Muscle layer of duodenum (tissue), 2 donors: ENCODE measurements around the gene DPYSL4.

Experiments used
- H3K27ac ChIP-seq: one replicate; pipeline ENCODE4 v1.7.0; 2013; ENCODE audit warnings: mild to moderate bottlenecking, low read length
- H3K27me3 ChIP-seq: one replicate; pipeline ENCODE4 v1.7.0; 2013; ENCODE audit warnings: low read depth, mild to moderate bottlenecking, control low read depth, low read length
- H3K36me3 ChIP-seq, 2 donors: one replicate each; pipeline ENCODE4 v1.7.0; 2013; ENCODE audit warnings: low read length in 2 of 2, control low read depth in 1 of 2, mild to moderate bottlenecking in 1 of 2; ENCODE audit not compliant: insufficient read depth in 2 of 2, control insufficient read depth in 1 of 2
- H3K4me1 ChIP-seq, 2 donors: one replicate each; pipeline ENCODE4 v1.7.0; 2013; ENCODE audit warnings: low read length in 2 of 2, mild to moderate bottlenecking in 2 of 2, control low read depth in 1 of 2, moderate library complexity in 1 of 2; ENCODE audit not compliant: insufficient read depth in 2 of 2, control insufficient read depth in 1 of 2
- H3K4me3 ChIP-seq, 2 donors: one replicate each; pipeline ENCODE4 v1.7.0; 2013; ENCODE audit warnings: low read length in 2 of 2, low read depth in 1 of 2, mild to moderate bottlenecking in 1 of 2
- H3K9me3 ChIP-seq, 2 donors: one replicate each; pipeline ENCODE4 v1.7.0; 2013; ENCODE audit warnings: low read length in 2 of 2, control low read depth in 1 of 2, mild to moderate bottlenecking in 1 of 2; ENCODE audit not compliant: control insufficient read depth in 1 of 2
- donor health status: healthy.

DPYSL4 gene

DNA sequence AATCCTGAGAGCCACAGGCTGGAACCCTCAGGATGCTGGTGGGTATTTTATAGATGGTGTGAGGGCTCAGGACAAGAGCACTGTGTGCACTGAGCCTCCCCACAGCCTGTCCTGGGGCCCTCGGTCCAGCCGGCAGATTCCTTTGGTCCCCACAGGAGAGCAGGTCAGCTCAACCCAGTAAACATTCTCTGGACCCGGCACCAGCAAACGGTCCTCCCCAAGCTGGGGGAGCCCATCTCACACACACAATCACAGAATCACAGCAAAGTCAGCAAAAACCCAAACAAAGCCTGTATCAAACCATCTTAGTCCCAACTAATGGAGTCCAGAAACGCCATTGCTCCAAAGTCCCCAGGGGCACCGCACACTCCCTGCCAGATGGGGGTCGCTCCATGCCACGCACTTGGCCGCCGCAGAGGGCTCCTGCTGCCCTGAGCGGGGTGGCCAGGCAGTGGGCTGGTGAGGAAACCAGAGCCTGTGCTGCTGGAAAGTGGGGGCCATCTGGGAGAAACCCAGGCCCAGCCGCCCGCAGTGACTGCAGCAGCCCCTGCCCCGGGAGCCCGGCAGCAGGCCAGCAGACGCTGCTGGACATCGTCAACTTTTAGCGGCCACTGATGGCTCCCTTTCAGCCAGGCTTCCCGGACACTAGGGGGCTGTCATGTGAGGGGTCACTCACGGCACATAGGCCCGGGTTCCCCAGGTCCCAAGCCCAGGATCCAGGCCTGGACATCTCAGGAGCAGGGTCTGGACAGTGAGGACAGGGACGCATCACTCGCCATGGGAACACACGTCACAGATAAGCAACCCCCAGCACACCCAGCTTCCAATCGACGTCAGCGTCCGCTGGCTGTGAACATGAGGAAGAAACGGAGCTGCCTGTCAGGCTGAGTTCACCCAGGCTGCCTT is 52.6 kb downstream of the DPYSL4 start:
- Histone ChIP-seq H3K27me3 (no peaks in the 10 kb centered on the region), H3K4me3 (no peak overlapping the region), H3K4me1 (peaks cover 0 to 4% of the 10 kb centered on the region in 2 donors), H3K36me3 (no peaks in the 10 kb centered on the region), H3K27ac (no peak overlapping the region), H3K9me3 (no peaks in the 10 kb centered on the region)

DNA sequence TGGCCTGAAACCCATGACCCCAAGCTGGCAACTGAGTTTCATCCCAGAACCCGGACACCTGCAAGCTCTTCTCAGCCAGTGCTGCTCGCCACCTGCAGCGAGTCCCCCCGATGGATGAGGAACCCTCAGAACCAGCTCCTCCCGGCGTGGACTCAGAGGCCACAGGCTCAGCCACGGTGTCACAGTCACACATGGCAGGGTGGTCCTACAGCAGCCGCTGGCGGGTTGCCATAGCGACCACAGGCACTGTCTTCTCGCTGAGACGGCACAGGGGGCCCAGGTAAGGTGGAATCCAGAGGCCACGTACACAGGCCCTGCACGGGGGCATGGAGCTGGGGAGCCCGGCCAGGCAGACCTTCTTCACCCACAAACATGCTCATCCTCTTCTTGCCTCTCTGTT is 53.4 kb downstream of the DPYSL4 start:
- Histone ChIP-seq H3K4me3 (no peak overlapping the region), H3K4me1 (peaks cover 0 to 4% of the 10 kb centered on the region in 2 donors), H3K27me3 (no peaks in the 10 kb centered on the region)

DNA sequence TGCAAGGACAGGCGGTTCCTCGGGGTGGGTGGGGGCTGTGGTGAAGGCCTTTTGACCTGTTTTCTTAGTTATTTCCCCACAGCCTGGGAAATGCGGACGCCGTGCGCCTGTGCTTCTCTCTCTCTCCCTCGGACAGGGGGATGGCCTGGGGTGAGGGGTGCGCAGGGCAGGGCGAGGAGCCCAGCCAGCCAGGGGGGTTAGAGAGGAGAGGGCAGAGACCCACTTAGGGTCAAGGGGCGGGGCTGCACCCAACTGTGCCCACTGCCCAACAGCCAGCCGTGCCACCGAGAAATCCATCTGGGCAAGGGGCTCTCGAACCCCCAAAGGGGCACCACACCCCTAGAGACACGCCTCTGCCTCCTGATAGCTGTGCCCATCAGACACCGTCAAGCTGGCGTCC is 53.8 kb downstream of the DPYSL4 start:
- no peaks in the 10 kb centered on the region for H3K9me3 ChIP-seq
- no peaks in the 10 kb centered on the region for H3K36me3 ChIP-seq
- peaks cover 0 to 4% of the 10 kb centered on the region in 2 donors for H3K4me1 ChIP-seq
- no peak overlapping the region for H3K4me3 ChIP-seq
- no peak overlapping the region for H3K27ac ChIP-seq
- H3K27me3 ChIP-seq, result no peaks in the 10 kb centered on the region

More for the DNA sequence above, 53.4 kb downstream of the DPYSL4 start:
- no peak overlapping the region for H3K27ac ChIP-seq
- H3K9me3 ChIP-seq, result no peaks in the 10 kb centered on the region
- H3K36me3 ChIP-seq, result no peaks in the 10 kb centered on the region

DNA sequence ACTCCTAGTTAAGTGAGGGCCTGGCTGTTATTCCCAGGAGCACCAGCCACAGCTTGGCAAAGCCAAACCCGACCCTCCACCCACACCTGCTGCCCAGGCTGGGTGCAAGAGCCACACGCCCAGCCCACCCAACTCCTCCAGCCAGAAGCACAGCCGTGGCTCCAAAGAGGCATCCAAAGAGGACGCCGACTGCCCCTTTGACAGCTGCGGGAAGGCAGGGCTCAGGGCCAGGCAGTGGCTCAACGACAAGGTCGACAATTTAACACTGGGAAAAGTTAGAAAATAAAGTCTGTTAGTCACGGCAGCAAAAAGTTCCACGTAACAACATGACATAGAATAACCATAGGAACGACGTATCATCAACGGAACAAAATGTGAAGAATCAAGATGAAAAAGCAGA is 54.3 kb downstream of the DPYSL4 start:
- no peaks in the 10 kb centered on the region for H3K9me3 ChIP-seq
- no peaks in the 10 kb centered on the region for H3K36me3 ChIP-seq
- H3K4me1 ChIP-seq, result peaks cover 0 to 4% of the 10 kb centered on the region in 2 donors
- no peak overlapping the region for H3K4me3 ChIP-seq
- no peak overlapping the region for H3K27ac ChIP-seq
- H3K27me3 ChIP-seq, result no peaks in the 10 kb centered on the region

DNA sequence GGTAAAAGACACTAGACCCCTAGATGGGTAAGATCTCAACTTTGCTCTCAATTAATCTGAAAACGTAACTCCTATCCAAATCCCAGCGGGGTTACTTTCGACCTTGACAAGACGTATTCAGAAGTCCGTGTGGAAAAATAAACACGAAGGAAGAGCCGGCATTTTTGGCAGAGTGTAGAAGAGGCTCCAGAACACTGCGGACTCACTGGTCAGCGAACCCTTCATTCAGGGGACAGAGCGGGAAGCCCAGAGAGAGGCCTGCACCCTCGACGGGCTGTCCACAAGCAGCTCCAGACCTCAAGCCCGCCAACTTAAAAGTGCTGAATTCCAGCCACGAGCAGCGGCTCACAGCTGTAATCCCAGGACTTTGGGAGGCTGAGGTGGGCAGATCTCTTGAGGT is 54.7 kb downstream of the DPYSL4 start:
- peaks cover 0 to 4% of the 10 kb centered on the region in 2 donors for H3K4me1 ChIP-seq
- no peaks in the 10 kb centered on the region for H3K36me3 ChIP-seq
- no peaks in the 10 kb centered on the region for H3K27me3 ChIP-seq
- H3K27ac ChIP-seq, result no peak overlapping the region
- no peaks in the 10 kb centered on the region for H3K9me3 ChIP-seq
- H3K4me3 ChIP-seq, result no peak overlapping the region

DNA sequence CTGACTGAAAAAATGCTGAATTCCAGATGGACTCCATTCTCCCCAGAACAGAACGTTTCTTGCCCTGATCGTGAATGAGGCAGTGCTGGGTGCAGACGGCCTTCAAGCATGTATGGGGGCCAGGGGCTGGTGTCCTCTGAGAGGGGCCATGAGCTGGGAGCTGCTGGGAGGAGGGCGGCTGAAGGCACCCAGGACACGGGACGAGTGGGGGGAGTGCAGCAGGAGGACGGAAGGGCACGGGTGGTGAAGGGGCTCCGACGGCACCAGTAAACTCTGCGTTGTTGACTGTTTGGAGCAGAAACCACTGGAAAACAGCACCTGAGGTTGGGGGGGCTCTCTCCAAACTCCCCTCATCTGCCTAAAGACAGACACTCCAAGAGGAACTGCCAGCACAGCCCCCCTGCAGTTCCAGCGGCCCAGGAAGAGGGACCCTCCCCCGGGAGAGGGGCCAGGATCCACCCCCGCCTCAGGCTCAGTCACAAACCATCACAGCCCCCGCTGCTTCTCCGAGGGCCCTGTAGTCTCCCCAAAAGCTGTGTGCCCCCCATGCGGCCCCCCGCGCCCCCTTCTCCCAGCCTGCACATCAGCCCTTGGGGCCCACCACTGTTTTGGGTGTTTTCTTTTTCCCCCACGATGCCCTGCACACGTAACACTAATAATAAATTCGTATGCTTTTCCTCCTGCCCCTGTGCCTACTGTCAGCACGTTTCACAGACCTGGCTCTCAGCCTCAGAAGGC is 55.5 kb downstream of the DPYSL4 start:
- Histone ChIP-seq H3K36me3 (no peaks in the 10 kb centered on the region), H3K4me3 (no peak overlapping the region), H3K9me3 (no peaks in the 10 kb centered on the region), H3K4me1 (peaks cover 0 to 4% of the 10 kb centered on the region in 2 donors), H3K27me3 (no peaks in the 10 kb centered on the region), H3K27ac (no peak overlapping the region)

DNA sequence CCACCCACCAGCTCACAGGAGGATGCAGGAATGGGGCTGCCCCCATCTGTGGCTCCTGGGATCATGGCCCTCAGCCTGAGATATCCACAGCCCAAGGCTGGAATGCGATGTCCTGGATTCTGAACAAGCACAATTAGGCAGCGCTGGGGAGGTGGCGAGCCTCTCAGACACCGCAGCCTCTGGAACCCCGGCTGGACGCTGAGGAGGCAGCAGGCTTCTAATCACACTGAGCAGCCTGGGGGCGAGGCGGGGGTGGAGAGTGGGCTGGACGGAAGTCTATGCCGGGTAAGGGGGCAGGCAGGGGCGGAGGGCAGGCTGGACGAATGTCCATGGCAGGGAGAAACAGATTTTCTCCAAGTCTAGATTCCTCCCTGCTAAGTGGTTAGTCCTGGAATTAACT is 56.4 kb downstream of the DPYSL4 start:
- Histone ChIP-seq H3K9me3 (no peaks in the 10 kb centered on the region), H3K4me1 (peaks cover 0 to 4% of the 10 kb centered on the region in 2 donors), H3K27me3 (no peaks in the 10 kb centered on the region), H3K36me3 (no peaks in the 10 kb centered on the region), H3K4me3 (no peak overlapping the region), H3K27ac (no peak overlapping the region)

DNA sequence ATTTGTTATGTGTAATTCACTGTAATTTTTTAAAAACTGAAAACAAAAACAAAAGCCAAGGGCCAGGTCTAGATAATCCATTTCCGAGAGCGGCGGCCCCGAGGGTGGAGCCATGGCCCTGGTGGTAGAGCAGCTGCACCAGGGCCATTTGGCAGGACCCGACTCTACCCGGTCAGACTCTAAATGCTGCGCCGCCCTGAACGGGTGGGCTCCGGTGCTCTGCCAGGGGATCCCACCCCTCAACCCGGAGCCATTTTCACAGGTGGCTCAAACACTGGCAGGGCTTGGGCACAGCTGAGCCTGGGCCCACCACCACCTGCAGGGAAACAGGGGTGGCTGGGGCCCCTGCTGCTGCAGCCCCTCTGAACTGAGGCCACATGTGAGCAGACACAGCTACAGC is 56.9 kb downstream of the DPYSL4 start:
- Histone ChIP-seq H3K27ac (no peak overlapping the region), H3K9me3 (no peaks in the 10 kb centered on the region), H3K27me3 (no peaks in the 10 kb centered on the region), H3K4me3 (no peak overlapping the region), H3K36me3 (no peaks in the 10 kb centered on the region), H3K4me1 (peaks cover 0 to 4% of the 10 kb centered on the region in 2 donors)

DNA sequence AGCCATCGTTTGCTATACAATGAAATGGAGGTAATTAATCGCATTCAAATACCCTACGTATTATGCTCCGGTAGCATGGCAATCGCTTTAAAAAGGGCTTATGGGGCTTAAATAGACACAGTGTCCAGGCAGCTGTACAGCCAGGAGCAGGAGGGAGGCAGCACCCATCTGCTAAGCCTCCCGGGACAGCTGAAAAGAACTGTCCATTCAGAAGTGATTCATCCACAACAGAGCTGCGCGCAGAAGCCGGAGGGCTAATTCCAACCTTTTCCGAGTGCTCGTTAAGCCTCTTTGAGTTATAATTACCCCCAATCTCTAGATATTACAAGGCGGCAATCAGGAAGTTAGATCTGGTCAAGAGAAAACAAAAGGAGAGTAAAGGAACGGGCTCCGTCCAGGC is 58.3 kb downstream of the DPYSL4 start:
- no peaks in the 10 kb centered on the region for H3K27me3 ChIP-seq
- H3K9me3 ChIP-seq, result no peaks in the 10 kb centered on the region
- no peak overlapping the region for H3K4me3 ChIP-seq
- no peak overlapping the region for H3K27ac ChIP-seq
- no peaks in the 10 kb centered on the region for H3K4me1 ChIP-seq
- no peaks in the 10 kb centered on the region for H3K36me3 ChIP-seq

DNA sequence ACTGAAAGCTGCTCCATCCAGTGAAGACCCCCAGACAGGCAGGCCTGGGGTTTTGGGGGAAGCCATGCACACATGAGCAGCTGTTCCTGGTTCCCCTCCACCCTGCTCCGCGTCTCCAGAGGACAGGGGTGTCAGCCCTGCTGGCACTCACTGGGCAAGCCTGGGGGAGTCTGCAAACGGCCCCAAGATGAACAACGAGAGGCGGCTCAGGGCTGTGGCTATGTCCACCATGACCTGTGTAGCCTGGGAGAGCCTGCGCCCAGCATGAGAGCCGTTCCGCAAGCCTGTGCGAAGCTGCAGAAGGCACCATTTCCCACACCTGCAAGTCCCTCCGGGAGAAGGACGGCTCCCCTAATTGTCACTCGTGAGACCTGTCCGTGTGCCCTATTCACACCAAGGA is 59.5 kb downstream of the DPYSL4 start:
- no peaks in the 10 kb centered on the region for H3K27me3 ChIP-seq
- no peak overlapping the region for H3K4me3 ChIP-seq
- H3K4me1 ChIP-seq, result no peaks in the 10 kb centered on the region
- no peak overlapping the region for H3K27ac ChIP-seq
- no peaks in the 10 kb centered on the region for H3K36me3 ChIP-seq
- H3K9me3 ChIP-seq, result no peaks in the 10 kb centered on the region

DNA sequence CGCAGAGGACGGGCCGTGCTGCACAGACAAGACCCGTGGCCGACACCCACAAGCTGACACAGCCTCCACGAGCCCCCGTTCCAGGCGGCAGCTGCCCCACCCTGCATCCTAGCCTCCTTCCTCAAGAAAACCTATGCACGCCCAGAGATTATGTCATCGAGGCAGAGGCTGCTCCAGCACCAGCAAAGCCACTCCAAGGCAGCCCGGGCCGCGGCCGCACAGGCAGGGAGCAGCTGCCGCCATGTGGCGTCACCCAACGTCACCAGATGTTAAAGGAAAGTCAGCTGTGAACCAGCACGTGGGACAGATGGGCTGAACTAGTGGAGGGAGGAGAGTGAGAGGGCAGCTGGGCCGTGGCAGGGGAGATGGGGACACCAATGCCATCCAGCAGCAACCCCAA is 61.2 kb downstream of the DPYSL4 start:
- H3K4me3 ChIP-seq, result no peak overlapping the region
- no peaks in the 10 kb centered on the region for H3K4me1 ChIP-seq
- no peaks in the 10 kb centered on the region for H3K36me3 ChIP-seq
- no peaks in the 10 kb centered on the region for H3K9me3 ChIP-seq
- no peak overlapping the region for H3K27ac ChIP-seq
- H3K27me3 ChIP-seq, result no peaks in the 10 kb centered on the region
